Measurements from ENCODE around the gene KAT6B. TPM values are rescaled to one million over a fixed set of nuclear protein-coding genes. Genes with fewer than 3 reads are reported as not detected.

The KAT6B gene
- total RNA-seq, 1 donor from 2014 or later, result 41.0 TPM

DNA sequence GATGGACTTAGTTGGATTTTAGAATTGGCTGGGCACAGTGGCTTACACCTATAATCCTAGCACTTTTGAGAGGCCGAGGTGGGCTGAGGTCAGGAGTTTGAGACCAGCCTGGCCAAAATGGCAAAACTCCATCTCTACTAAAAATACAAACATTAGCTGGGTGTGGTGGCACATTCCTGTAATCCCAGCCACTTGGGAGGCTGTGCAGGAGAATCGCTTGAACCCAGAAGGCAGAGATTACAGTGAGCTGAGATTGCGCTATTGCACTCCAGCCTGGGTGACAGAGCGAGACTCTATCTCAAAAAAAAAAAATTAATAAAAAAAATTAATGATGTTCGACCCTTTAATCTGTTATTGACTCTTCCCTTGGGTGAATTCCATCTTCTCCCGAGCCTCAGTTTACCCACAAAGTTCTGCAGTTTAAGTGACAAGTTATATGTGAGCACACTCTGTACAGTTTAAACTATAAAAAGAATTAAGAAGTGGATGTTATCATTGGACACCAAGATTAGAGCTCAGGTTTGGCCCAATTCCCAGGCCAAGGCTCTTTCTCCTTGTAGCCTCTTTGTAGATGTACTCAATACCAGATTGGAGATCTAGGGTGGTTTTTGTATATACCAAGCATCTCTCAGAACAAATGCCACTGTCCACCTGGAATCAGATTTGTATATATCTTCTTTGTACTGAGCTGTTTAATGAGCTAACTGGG, 15.0 kb downstream of the KAT6B start:
- intact Hi-C loops (cut with micrococcal nuclease), result no loop called here
- H3K4me3 ChIP-seq, result no peak overlapping the region
- peak overlapping the region; percentile 84 for H3K27ac ChIP-seq (replicated peaks)
- peaks cover 26% of the 10 kb centered on the region for H3K36me3 ChIP-seq
- no peaks in the 10 kb centered on the region for H3K9me3 ChIP-seq (replicated peaks)
- TF ChIP-seq, protein P1, sequence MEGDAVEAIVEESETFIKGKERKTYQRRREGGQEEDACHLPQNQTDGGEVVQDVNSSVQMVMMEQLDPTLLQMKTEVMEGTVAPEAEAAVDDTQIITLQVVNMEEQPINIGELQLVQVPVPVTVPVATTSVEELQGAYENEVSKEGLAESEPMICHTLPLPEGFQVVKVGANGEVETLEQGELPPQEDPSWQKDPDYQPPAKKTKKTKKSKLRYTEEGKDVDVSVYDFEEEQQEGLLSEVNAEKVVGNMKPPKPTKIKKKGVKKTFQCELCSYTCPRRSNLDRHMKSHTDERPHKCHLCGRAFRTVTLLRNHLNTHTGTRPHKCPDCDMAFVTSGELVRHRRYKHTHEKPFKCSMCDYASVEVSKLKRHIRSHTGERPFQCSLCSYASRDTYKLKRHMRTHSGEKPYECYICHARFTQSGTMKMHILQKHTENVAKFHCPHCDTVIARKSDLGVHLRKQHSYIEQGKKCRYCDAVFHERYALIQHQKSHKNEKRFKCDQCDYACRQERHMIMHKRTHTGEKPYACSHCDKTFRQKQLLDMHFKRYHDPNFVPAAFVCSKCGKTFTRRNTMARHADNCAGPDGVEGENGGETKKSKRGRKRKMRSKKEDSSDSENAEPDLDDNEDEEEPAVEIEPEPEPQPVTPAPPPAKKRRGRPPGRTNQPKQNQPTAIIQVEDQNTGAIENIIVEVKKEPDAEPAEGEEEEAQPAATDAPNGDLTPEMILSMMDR (IDR thresholded peaks at IDR 0.05; ENCODE audit: borderline replicate concordance), result no peak
- H3K27me3 ChIP-seq (ENCODE audit: low read depth), result no peaks in the 10 kb centered on the region
- peak; percentile 67 for DNase-seq
- H3K4me1 ChIP-seq, result peaks cover 69% of the 10 kb centered on the region

DNA sequence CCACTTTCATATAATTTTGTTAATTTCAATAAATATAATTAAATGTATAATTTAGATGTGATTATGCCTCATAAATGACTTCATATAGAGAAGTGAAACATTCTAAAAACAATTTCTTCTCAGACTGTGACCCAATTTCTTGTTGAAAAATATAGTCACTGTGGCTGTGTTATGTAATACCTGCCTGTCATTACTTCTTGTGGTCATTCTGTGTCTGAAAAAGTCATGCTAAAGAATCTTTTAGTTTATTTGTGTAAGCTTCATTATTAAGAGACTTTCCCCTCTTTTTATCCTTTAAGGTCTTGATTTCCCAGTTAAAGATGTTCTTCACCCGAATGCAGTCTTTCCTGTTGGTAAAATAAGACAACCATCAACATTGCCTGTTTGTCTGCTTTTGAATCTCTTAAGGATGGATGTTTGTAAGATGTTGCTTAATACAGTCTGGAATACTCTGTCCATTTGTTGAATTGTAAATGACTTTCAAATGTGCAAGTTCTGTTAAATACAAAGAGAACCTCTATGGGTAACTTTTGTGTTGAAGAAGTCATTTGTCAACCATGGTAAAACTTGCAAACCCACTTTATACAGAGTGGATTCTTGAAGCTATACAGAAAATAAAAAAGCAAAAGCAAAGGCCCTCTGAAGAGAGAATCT, 16.0 kb downstream of the KAT6B start:
- DNase-seq, result no peak
- peaks cover 67% of the 10 kb centered on the region for H3K4me1 ChIP-seq
- H3K27me3 ChIP-seq (ENCODE audit: low read depth), result no peaks in the 10 kb centered on the region
- H3K4me3 ChIP-seq, result no peak overlapping the region
- TF ChIP-seq, protein P1 (IDR thresholded peaks at IDR 0.05; ENCODE audit: borderline replicate concordance), result no peak
- intact Hi-C loops (cut with micrococcal nuclease), result no loop called here
- H3K36me3 ChIP-seq, result peaks cover 26% of the 10 kb centered on the region
- H3K9me3 ChIP-seq (replicated peaks), result no peaks in the 10 kb centered on the region
- H3K27ac ChIP-seq (replicated peaks), result peak overlapping the region; percentile 84

DNA sequence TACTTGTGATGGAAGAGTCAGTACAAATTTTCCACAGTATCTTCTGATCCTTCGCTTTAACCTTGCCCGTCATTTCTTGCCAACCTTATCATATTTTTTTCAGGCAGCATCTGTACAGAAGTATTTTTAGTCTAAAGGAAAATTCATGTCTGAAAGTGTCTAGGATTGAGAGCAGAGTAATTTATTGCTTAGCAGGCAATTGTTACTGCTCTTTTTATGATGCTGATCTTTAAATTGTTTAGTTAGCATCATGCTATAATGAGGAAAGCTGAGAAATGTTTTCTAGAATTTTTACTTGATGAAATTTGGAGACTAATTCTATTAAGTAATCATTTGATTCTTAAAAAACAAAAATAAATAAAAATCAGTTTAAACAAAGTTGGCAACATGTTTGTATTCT, 20.6 kb downstream of the KAT6B start:
- no peaks in the 10 kb centered on the region for H3K27me3 ChIP-seq (ENCODE audit: low read depth)
- TF ChIP-seq, protein P1 (IDR thresholded peaks at IDR 0.05; ENCODE audit: borderline replicate concordance), result no peak
- H3K36me3 ChIP-seq, result peaks cover 29% of the 10 kb centered on the region
- H3K9me3 ChIP-seq (replicated peaks), result no peaks in the 10 kb centered on the region
- peak overlapping the region; percentile 71 for H3K27ac ChIP-seq (replicated peaks)
- intact Hi-C loops (cut with micrococcal nuclease), result no loop called here
- H3K4me3 ChIP-seq, result no peak overlapping the region
- peaks cover 61% of the 10 kb centered on the region for H3K4me1 ChIP-seq
- no peak for DNase-seq

DNA sequence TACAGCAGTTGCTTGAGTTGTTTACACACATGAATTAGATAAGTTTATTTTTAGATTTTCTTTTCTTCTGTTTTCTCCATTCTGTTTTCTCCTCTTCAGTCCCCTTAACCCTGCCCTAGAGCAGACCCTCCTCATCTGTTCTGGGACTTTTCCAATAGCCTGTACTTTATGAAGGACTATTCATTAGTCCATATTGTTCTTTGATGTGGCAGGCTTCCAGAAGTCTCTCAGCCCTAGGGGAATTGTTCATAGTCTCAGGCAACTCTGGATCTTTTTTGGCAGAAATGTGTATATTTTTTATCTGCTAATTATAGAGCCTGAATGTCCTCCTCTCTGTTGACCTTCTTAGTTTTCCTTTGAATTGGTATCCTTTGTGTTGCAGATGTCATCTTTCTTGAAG, 25.4 kb downstream of the KAT6B start:
- Histone ChIP-seq H3K4me1 (peaks cover 77% of the 10 kb centered on the region), H3K9me3 (replicated peaks) (no peaks in the 10 kb centered on the region), H3K27me3 (ENCODE audit: low read depth) (no peaks in the 10 kb centered on the region), H3K36me3 (peaks cover 9% of the 10 kb centered on the region), H3K27ac (replicated peaks) (peak overlapping the region; percentile 71), H3K4me3 (no peak overlapping the region)
- DNase-seq, result no peak
- intact Hi-C loops (cut with micrococcal nuclease), result no loop called here
- TF ChIP-seq, protein P1 (IDR thresholded peaks at IDR 0.05; ENCODE audit: borderline replicate concordance), result no peak

DNA sequence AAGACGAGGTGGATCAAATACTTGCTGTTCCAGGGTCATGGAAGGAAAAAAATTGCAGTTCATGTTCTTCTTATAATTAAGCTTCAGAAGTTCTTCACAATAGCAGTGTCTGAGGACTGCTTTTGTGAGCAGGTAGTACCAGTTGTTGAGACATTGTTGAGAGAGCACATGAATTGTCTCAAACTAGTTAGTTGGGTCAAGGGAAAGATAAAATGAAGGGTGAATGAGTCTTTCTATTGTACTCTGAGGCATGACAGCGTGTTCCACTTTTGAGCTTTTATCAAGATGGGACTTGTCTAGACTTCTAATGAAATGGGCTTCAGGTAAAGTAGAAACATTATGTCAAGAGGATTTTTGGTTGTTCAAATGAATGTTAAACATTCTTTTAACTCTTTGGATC, 26.0 kb downstream of the KAT6B start:
- TF ChIP-seq, protein P1 (IDR thresholded peaks at IDR 0.05; ENCODE audit: borderline replicate concordance), result no peak
- intact Hi-C loops (cut with micrococcal nuclease), result no loop called here
- Histone ChIP-seq H3K4me3 (no peak overlapping the region), H3K4me1 (peaks cover 73% of the 10 kb centered on the region), H3K27ac (replicated peaks) (peak overlapping the region; percentile 71), H3K27me3 (ENCODE audit: low read depth) (no peaks in the 10 kb centered on the region), H3K36me3 (peaks cover 9% of the 10 kb centered on the region), H3K9me3 (replicated peaks) (no peaks in the 10 kb centered on the region)
- DNase-seq, result no peak
